CD14-positive monocyte (primary cell): ENCODE data around the gene BACH2. TPM values are rescaled to one million over a fixed set of nuclear protein-coding genes. Genes with fewer than 3 reads are reported as not detected.

Experiments used
- DNase-seq, 3 donors: peaks; one replicate each; pipeline ENCODE4 v3.0.0-alpha.2; 2011 to 2022
- H2AFZ ChIP-seq: 2 replicates; pipeline ENCODE4 v1.6.0; 2012; ENCODE audit warnings: mild to moderate bottlenecking, low read depth, low read length, inconsistent platforms; ENCODE audit not compliant: insufficient read depth, poor library complexity, severe bottlenecking
- H3K27ac ChIP-seq, 2 donors: 1 replicate in 1 of 2; 2 replicates in 1 of 2; pipeline ENCODE4 v1.5.1; 2012 to 2013; ENCODE audit warnings: low read length in 2 of 2, control low read depth in 1 of 2, inconsistent platforms in 1 of 2, low read depth in 1 of 2, mild to moderate bottlenecking in 1 of 2
- H3K27me3 ChIP-seq, 2 donors: one replicate each; pipeline versions ENCODE4 v1.6.0 to v1.6.1; 2011 to 2013; ENCODE audit warnings: low read length in 2 of 2; ENCODE audit not compliant: control insufficient read depth in 2 of 2, insufficient read depth in 2 of 2
- H3K36me3 ChIP-seq, 2 donors: replicated peaks in 1 of 2; 1 replicate in 1 of 2; 2 replicates in 1 of 2; pipeline versions ENCODE4 v1.5.1 to v1.6.1; 2012 to 2013; ENCODE audit warnings: low read length in 2 of 2, control low read depth in 1 of 2, inconsistent platforms in 1 of 2, mild to moderate bottlenecking in 1 of 2; ENCODE audit not compliant: insufficient read depth in 2 of 2, control insufficient read depth in 1 of 2
- H3K4me1 ChIP-seq, 2 donors: 1 replicate in 1 of 2; 2 replicates in 1 of 2; pipeline versions ENCODE4 v1.5.1 to v1.6.1; 2012 to 2013; ENCODE audit warnings: low read length in 2 of 2, control low read depth in 1 of 2, inconsistent platforms in 1 of 2, mild to moderate bottlenecking in 1 of 2, moderate library complexity in 1 of 2; ENCODE audit not compliant: insufficient read depth in 2 of 2, control insufficient read depth in 1 of 2
- H3K4me2 ChIP-seq: replicated peaks from 2 replicates; pipeline ENCODE3; 2012; ENCODE audit warnings: low read length, moderate library complexity, mild to moderate bottlenecking; ENCODE audit not compliant: poor library complexity, severe bottlenecking; ENCODE audit errors: extremely low read depth
- H3K4me3 ChIP-seq, 3 experiments: fragments of 200-600 bp in 1 of 3; sonication (generic) in 1 of 3; replicated peaks in 1 of 3; 1 replicate in 2 of 3; 2 replicates in 1 of 3; pipeline ENCODE4 v1.5.1; 2011 to 2013; ENCODE audit warnings: low read length in 3 of 3, mild to moderate bottlenecking in 3 of 3, control low read depth in 2 of 3, low read depth in 2 of 3, inconsistent platforms in 1 of 3, moderate library complexity in 1 of 3
- H3K79me2 ChIP-seq: 2 replicates; pipeline ENCODE4 v1.6.0; 2012; ENCODE audit warnings: mild to moderate bottlenecking, control low read depth, inconsistent platforms, low read length, moderate library complexity; ENCODE audit not compliant: insufficient read depth
- H3K9ac ChIP-seq: 2 replicates; pipeline ENCODE4 v1.6.0; 2017; ENCODE audit warnings: low read length, mild to moderate bottlenecking; ENCODE audit not compliant: insufficient read depth, poor library complexity, severe bottlenecking
- H3K9me3 ChIP-seq, 2 donors: replicated peaks in 1 of 2; 1 replicate in 1 of 2; 2 replicates in 1 of 2; pipeline versions ENCODE4 v1.5.1 to v1.6.1; 2012 to 2013; ENCODE audit warnings: low read length in 2 of 2, control low read depth in 1 of 2; ENCODE audit not compliant: control insufficient read depth in 1 of 2, insufficient read depth in 1 of 2
- H4K20me1 ChIP-seq: 2 replicates; pipeline ENCODE4 v1.6.0; 2012; ENCODE audit warnings: mild to moderate bottlenecking, low read length, control low read depth, moderate library complexity; ENCODE audit not compliant: insufficient read depth
- H3K27ac Mint-ChIP-seq, 7 donors: one replicate each; pipeline ENCODE4 v1.8.0; 2020; ENCODE audit warnings: mild to moderate bottlenecking in 7 of 7, mixed read lengths in 7 of 7, moderate library complexity in 6 of 7, inconsistent platforms in 2 of 7
- H3K27me3 Mint-ChIP-seq, 3 donors: one replicate each; pipeline ENCODE4 v1.8.0; 2021 to 2022; ENCODE audit warnings: low read depth in 3 of 3, mild to moderate bottlenecking in 3 of 3, mixed read lengths in 3 of 3, moderate library complexity in 3 of 3, inconsistent platforms in 1 of 3
- H3K36me3 Mint-ChIP-seq, 2 donors: one replicate each; pipeline ENCODE4 v1.8.0; 2020; ENCODE audit warnings: mixed read lengths in 2 of 2, inconsistent platforms in 1 of 2, mild to moderate bottlenecking in 1 of 2
- H3K4me1 Mint-ChIP-seq: one replicate; pipeline ENCODE4 v1.8.0; 2020; ENCODE audit warnings: mild to moderate bottlenecking, mixed read lengths
- H3K4me3 Mint-ChIP-seq, 2 donors: one replicate each; pipeline ENCODE4 v1.8.0; 2020; ENCODE audit warnings: mild to moderate bottlenecking in 2 of 2, mixed read lengths in 2 of 2, moderate library complexity in 1 of 2
- H3K9me3 Mint-ChIP-seq, 7 donors: one replicate each; pipeline ENCODE4 v1.8.0; 2020 to 2022; ENCODE audit warnings: mixed read lengths in 7 of 7, mild to moderate bottlenecking in 6 of 7, moderate library complexity in 6 of 7, inconsistent platforms in 2 of 7
- WGBS: methylation state at CpG from one replicate; pipeline ENCODE4 v1.1.5; 2013; ENCODE audit warnings: missing lambda C conversion rate; ENCODE audit not compliant: insufficient coverage; 5-methylcytosine and 5-hydroxymethylcytosine counted together
- intact Hi-C, 2 donors: fragments of 100-400 bp; cut with micrococcal nuclease; formaldehyde crosslinking; loops; one replicate each; pipeline versions ENCODE4 v1.15.0 to v1.15.1; 2023
- polyA plus RNA-seq, 3 donors: library from polyadenylated mRNA; depleted of rRNA in 1 of 3; unstranded in 2 of 3; stranded (reverse) in 1 of 3; fragments of 300-500 nt in 2 of 3; fragments of >200 nt in 1 of 3; fragmentation: Illumina TruSeq in 2 of 3; gene quantifications; 1 replicate in 2 of 3; 2 replicates in 1 of 3; pipeline ENCODE4 v1.2.3, GENCODE V29; 2012 to 2021
- TF ChIP-seq, protein P1 (sequence below): fragments of 200-600 bp; IDR thresholded peaks from one replicate; pipeline ENCODE4 v1.8.0; 2022; ENCODE audit warnings: antibody characterized with exemption, mild to moderate bottlenecking

BACH2 gene
- polyA plus RNA-seq, 3 donors = 0.04 to 0.09 (median 0.05) TPM

DNA sequence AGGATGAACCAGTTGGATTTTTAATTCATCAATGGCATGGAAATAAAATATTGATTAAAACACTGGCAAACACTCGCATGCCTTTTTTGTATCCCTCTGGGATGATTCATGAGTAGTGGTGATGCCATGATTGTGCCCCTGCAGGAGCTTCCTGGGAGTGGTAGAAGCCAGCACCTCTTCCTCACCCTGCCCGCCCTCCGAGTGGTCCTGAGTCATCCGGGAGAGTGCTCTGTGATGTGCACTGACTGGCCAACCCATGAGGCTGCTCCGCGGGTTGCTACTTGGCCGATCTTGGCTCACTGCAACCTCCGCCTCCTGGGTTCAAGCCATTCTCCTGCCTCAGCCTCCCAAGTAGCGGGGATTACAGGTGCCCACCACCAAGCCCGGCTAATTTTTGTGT is 375.0 kb downstream of the BACH2 start:
- WGBS = 100% methylated on average over 1 of the region's 10 CpGs
- TF ChIP-seq, protein P1, sequence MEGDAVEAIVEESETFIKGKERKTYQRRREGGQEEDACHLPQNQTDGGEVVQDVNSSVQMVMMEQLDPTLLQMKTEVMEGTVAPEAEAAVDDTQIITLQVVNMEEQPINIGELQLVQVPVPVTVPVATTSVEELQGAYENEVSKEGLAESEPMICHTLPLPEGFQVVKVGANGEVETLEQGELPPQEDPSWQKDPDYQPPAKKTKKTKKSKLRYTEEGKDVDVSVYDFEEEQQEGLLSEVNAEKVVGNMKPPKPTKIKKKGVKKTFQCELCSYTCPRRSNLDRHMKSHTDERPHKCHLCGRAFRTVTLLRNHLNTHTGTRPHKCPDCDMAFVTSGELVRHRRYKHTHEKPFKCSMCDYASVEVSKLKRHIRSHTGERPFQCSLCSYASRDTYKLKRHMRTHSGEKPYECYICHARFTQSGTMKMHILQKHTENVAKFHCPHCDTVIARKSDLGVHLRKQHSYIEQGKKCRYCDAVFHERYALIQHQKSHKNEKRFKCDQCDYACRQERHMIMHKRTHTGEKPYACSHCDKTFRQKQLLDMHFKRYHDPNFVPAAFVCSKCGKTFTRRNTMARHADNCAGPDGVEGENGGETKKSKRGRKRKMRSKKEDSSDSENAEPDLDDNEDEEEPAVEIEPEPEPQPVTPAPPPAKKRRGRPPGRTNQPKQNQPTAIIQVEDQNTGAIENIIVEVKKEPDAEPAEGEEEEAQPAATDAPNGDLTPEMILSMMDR = no peak
- H3K27ac Mint-ChIP-seq = no peak overlapping the region
- peaks cover 1 to 2% (median 2%) of the 10 kb centered on the region in 3 donors for H3K27me3 Mint-ChIP-seq
- H3K79me2 ChIP-seq = no peaks in the 10 kb centered on the region
- no peak for DNase-seq
- H3K9me3 ChIP-seq = peaks cover 0 to 10% of the 10 kb centered on the region in 2 donors
- H3K36me3 Mint-ChIP-seq = no peaks in the 10 kb centered on the region
- H3K9me3 Mint-ChIP-seq = peaks cover 6 to 12% (median 9%) of the 10 kb centered on the region in 7 donors
- H4K20me1 ChIP-seq = no peaks in the 10 kb centered on the region
- no peak overlapping the region for H3K4me3 Mint-ChIP-seq
- no peaks in the 10 kb centered on the region for H3K36me3 ChIP-seq
- no peak overlapping the region for H3K4me3 ChIP-seq
- no peak overlapping the region for H3K27ac ChIP-seq
- no peak overlapping the region for H3K4me2 ChIP-seq
- peaks cover 8 to 11% of the 10 kb centered on the region in 2 donors for H3K4me1 ChIP-seq
- intact Hi-C loops = no loop called here
- peaks cover 15% of the 10 kb centered on the region for H3K4me1 Mint-ChIP-seq
- no peak overlapping the region for H3K9ac ChIP-seq
- H3K27me3 ChIP-seq = no peaks in the 10 kb centered on the region
- no peak overlapping the region for H2AFZ ChIP-seq

DNA sequence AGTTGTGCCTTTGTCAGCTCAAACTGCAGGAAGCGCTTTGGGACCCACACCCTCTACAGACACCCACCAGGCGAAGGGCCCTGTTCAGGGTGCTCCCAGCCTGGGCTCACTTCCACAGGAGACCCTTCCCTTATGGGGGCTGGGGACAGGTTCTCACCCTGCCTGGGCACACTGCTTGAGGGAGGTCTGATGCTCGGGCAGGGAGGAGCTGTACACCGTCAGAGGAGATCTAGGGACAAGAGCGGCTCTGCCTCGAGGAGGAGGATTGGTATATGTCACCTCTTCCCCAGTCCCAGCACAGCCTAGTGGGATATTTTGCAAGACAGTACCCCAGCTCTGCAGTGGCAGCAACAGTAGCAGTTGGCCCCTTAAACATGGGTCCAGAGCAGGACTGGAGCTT is 375.4 kb downstream of the BACH2 start:
- no peak for DNase-seq
- Histone ChIP-seq H3K27ac (no peak overlapping the region), H3K27me3 (no peaks in the 10 kb centered on the region), H3K36me3 (no peaks in the 10 kb centered on the region), H3K9ac (no peak overlapping the region), H3K4me1 (peaks cover 8 to 10% of the 10 kb centered on the region in 2 donors), H3K9me3 (peaks cover 0 to 10% of the 10 kb centered on the region in 2 donors), H3K4me2 (no peak overlapping the region), H3K4me3 (no peak overlapping the region), H3K79me2 (no peaks in the 10 kb centered on the region), H4K20me1 (no peaks in the 10 kb centered on the region), H2AFZ (no peak overlapping the region)
- H3K27ac Mint-ChIP-seq = peak overlapping the region in 1 of 7 donors; percentile 43
- TF ChIP-seq, protein P1 = no peak
- peaks cover 1 to 2% (median 2%) of the 10 kb centered on the region in 3 donors for H3K27me3 Mint-ChIP-seq
- WGBS = 60% methylated on average over 1 of the region's 6 CpGs
- H3K4me1 Mint-ChIP-seq = peaks cover 14% of the 10 kb centered on the region
- peaks cover 8 to 16% (median 13%) of the 10 kb centered on the region in 7 donors for H3K9me3 Mint-ChIP-seq
- H3K4me3 Mint-ChIP-seq = no peak overlapping the region
- no peaks in the 10 kb centered on the region for H3K36me3 Mint-ChIP-seq
- intact Hi-C loops = no loop called here
